HG03139 (cell line): ENCODE measurements around the gene SESN3.
"Not testable (repeated sequence)": the region's sequence is repeated elsewhere in the genome, so short reads cannot be mapped to it uniquely, and the experiment has no call there.

Source experiments
- ATAC-seq: cut with Tn5 transposase; IDR thresholded peaks from one replicate; pipeline ENCODE4 v1.9.1; 2021; ENCODE audit not compliant: unreplicated experiment

The SESN3 gene

GRCh38 chr11:95231127-95231880 is at the start of gene SESN3:
Gene SESN3, minus strand, starts transcription at chr11:95231202. Its CDS starts 342 bp downstream, at chr11:95230860.
- ATAC-seq = peak; percentile 92

DNA sequence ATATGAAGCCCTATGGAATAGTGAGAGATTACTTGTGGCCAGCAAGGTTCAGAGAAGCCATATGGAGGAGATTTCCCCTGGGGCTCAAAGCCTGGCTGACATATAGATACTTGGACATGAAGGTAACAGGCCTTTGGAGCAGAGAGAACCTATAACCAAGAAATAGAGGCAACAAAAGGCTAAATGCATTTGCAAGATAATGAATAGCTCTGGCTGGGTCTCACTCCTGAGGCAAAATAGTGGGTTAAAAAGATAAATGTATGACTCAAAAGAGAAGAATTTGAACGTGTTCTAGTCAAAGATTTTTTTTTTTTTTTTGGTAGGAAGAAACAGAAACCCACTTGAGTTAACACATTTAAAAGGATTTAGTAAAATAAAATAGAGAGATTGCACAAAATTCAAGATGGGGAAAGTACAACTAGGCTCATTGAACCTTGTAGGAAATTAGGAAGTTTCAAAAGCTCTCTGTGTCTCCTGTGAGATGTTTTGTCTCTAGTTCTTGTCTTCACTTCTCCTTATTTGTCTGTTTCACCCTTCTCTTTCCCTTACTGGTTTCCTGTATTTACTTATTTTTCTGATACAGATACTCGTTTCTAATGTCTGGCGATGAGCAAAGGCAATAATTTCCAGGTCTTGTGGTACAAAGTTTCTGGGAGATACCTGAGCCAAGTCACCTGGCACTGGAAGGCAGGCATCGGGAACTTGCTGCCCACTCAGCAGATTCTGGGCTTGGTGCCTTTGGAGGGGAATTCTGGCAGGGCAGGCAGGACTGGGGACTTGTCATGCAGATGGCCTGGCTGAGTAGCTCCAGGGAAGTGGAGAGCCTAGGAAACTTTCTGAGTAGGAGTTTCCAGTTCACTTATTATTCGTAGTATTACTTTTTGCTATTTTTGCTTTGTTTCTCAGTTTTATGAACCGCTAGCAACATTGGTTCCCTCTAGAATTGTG is 49.2 kb upstream of the SESN3 start:
- no peak for ATAC-seq

DNA sequence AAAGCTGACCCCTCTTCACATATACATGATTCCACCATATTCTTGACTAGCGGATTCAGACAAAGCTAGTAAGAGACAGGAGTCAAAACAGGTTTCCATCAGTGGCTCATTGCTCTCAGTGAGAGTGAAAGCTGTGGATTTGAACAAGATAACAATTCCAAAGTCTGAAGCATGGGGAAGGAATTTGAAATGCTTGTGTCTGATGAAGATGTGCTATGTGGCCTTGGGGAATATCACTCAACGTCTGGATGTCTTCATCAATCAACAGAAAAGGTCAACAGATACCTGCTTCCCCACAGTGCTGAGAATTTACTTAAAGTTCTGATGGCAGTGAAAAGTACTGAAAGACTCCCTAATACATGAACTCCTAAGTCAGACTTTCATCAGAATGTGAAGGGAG is 46.9 kb upstream of the SESN3 start:
- ATAC-seq = no peak

GRCh38 chr11:95276139-95276538 is 45.1 kb upstream of the SESN3 start:
- ATAC-seq = no peak

GRCh38 chr11:95273618-95274017 is 42.6 kb upstream of the SESN3 start:
- ATAC-seq = not testable (repeated sequence)

- ATAC-seq = no peak
Measured at GRCh38 chr11:95269036-95269819, 38.2 kb upstream of the SESN3 start.

GRCh38 chr11:95268391-95268790 is 37.4 kb upstream of the SESN3 start:
- no peak for ATAC-seq

- no peak for ATAC-seq
Measured at GRCh38 chr11:95267601-95268213, 36.7 kb upstream of the SESN3 start.

DNA sequence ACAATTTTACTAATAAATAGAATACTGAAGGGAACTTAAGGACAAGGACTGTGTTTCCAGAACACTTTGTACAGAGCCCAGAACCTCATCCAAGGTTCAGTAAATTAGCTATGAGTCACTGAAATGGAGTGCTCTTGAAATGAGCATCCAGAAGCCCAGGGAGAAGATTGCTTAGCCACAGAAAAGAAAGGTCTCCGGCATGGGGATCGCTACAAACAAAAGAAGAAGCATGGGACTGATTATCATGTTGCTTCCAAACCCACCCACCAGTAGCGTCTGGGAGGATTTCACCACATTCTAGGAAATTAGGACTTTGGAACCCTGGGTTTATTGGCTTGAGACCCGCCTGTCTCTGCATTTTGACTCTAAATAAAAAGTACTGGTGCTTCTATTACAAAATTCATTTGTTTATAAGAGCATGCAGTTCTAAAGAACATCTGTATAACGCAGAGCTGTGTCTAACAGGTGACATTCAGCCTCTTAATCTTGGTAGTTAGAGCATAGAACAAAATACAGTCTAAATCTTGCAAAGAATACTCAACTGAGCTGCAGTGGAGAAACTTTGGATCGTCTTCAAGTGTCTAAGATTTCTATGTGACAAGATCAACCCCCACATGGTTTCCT is 35.9 kb upstream of the SESN3 start:
- ATAC-seq = no peak

- ATAC-seq = no peak
Measured at GRCh38 chr11:95264881-95265280, 33.9 kb upstream of the SESN3 start.

DNA sequence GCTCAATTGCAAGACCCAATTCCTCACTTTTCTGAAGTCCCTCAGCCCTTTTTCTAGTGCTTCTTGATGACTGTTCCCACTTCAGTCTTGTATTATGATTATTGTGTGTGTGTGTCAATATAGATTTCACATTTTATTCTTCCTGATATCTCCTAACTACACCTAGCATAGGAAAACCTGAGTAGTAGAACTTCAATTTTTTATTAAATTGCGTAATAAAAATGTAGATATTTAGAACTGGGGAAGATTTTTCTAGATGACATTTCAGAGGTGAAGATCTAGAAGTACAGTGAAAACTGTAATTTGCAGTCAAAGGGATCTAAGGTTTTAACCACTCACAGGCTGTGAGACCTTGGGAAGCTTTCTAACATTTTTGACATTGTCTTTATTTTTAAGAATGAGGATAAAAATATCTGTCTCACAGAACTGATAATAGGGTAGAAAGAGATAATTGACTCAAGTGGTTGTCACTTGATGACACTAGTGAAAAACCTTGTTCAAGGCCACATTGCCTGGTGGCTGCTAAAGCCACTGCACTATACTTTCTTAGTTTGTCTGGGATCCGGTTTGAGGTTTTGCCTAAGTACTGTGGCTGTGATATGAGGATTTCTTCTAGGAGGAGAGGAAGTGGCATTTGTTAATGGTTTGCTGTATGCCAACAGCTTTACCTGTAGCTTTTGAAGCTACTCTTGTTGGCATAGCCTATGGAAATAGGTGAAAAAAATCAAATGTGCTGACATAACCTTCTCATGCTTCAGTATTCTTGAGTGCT is 32.2 kb upstream of the SESN3 start:
- ATAC-seq = no peak

- ATAC-seq = no peak
Measured at GRCh38 chr11:95257456-95257971, 26.5 kb upstream of the SESN3 start.

GRCh38 chr11:95256321-95256779 is 25.3 kb upstream of the SESN3 start:
- no peak for ATAC-seq

GRCh38 chr11:95255251-95256145 is 24.5 kb upstream of the SESN3 start:
- ATAC-seq = no peak

DNA sequence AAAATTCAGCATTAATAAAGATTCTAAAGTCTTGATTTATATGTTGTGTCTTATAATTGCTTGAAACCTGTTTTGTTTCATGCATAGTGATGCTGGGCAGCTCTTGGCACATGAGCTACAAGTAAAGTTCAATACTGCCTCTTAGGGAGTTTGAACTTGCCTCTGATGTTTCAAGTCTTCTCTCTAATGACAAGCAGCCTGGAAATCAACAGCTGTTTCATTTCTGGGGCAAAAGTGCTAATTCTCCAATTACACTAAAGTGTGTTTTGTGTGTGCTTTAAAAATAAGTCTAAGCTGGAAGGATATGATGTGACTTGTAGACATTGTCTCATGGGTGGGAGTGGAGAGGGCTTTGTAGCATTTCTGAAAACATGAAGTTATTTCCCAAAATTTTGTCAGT is 23.7 kb upstream of the SESN3 start:
- ATAC-seq = peak; percentile 5

- ATAC-seq = peak; percentile 99
Measured at GRCh38 chr11:95254131-95254704, 23.2 kb upstream of the SESN3 start.

- ATAC-seq = no peak
Measured at GRCh38 chr11:95253141-95253540, 22.1 kb upstream of the SESN3 start.

DNA sequence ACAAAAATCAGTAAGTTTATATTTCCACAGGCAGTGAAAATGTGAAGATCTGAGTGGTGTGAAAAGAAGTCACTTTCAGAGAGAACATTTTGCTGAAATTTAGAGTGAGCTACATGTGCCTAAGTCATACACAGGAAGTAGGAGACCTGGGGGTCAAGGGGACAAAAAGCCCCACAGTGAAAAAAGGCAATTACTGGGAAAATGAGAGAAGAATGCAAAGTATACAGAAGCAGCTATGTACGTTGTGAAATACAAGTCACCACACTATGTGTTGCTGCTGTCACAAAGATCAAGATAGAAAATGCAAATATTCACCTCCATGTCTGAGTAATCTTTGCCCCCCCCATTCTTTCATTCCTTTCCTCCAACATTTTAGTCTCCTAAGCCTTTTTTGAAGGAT is 21.6 kb upstream of the SESN3 start:
- no peak for ATAC-seq
